Endodermal cell (in vitro differentiated cells): Measurements from ENCODE around the gene SREK1IP1. TPM values are rescaled to one million over a fixed set of nuclear protein-coding genes. Genes with fewer than 3 reads are reported as not detected.
A peak's percentile ranks its signal among the peaks of the same experiment; 100 is the strongest.

Experiments
- DNase-seq: peaks from one replicate; pipeline ENCODE4 v3.0.0-alpha.2; 2017
- H3K27ac ChIP-seq: 2 replicates; pipeline ENCODE4 v1.5.1; 2013; ENCODE audit warnings: mild to moderate bottlenecking, low read depth, low read length, moderate library complexity
- H3K27me3 ChIP-seq: 2 replicates; pipeline ENCODE4 v1.6.1; 2013; ENCODE audit warnings: mild to moderate bottlenecking, low read length, moderate library complexity; ENCODE audit not compliant: insufficient read depth, control insufficient read depth, poor library complexity, severe bottlenecking
- H3K36me3 ChIP-seq: 2 replicates; pipeline ENCODE4 v1.7.0; 2013; ENCODE audit warnings: mild to moderate bottlenecking, low read length, moderate library complexity; ENCODE audit not compliant: control insufficient read depth, insufficient read depth
- H3K4me1 ChIP-seq: one replicate; pipeline ENCODE4 v1.7.0; 2013; ENCODE audit warnings: low read length; ENCODE audit not compliant: control insufficient read depth, insufficient read depth
- H3K4me3 ChIP-seq: 2 replicates; pipeline ENCODE4 v1.5.1; 2013; ENCODE audit warnings: mild to moderate bottlenecking, low read length, moderate library complexity
- H3K9ac ChIP-seq: 2 replicates; pipeline ENCODE4 v1.6.1; 2013; ENCODE audit warnings: mild to moderate bottlenecking, low read length, moderate library complexity; ENCODE audit not compliant: poor library complexity, severe bottlenecking; ENCODE audit errors: extremely low read depth
- H3K9me3 ChIP-seq: 2 replicates; pipeline ENCODE4 v1.6.1; 2013; ENCODE audit warnings: mild to moderate bottlenecking, low read length, moderate library complexity; ENCODE audit not compliant: control insufficient read depth
- H3K27ac Mint-ChIP-seq: 2 replicates; pipeline ENCODE4 v1.8.0; 2020; ENCODE audit warnings: mixed read lengths
- H3K27me3 Mint-ChIP-seq: 2 replicates; pipeline ENCODE4 v1.8.0; 2021; ENCODE audit warnings: mild to moderate bottlenecking, mixed read lengths; ENCODE audit not compliant: insufficient read depth
- H3K36me3 Mint-ChIP-seq: 2 replicates; pipeline ENCODE4 v1.8.0; 2020; ENCODE audit warnings: low read depth, mixed read lengths
- H3K4me1 Mint-ChIP-seq: 2 replicates; pipeline ENCODE4 v1.8.0; 2020; ENCODE audit warnings: mixed read lengths
- H3K4me3 Mint-ChIP-seq: 2 replicates; pipeline ENCODE4 v1.8.0; 2020; ENCODE audit warnings: mild to moderate bottlenecking, moderate library complexity, mixed read lengths
- H3K9me3 Mint-ChIP-seq: 2 replicates; pipeline ENCODE4 v1.8.0; 2020; ENCODE audit warnings: mild to moderate bottlenecking, mixed read lengths
- WGBS, 2 experiments: methylation state at CpG; one replicate each; pipeline versions ENCODE4 v1.1.5 to v1.1.7; 2013; ENCODE audit warnings: missing lambda C conversion rate in 2 of 2, mixed read lengths in 1 of 2; ENCODE audit not compliant: insufficient coverage in 1 of 2, insufficient read length in 1 of 2; 5-methylcytosine and 5-hydroxymethylcytosine counted together
- total RNA-seq, 2 donors: library from RNA; stranded (reverse); fragmentation: NEBNext Ultra II Directional in 1 of 2; extraction: Animal tissue kit (Norgen Biotek cat#: 25700) in 1 of 2; gene quantifications; 2 replicates in 1 of 2; 3 replicates in 1 of 2; pipeline ENCODE4 v1.2.1, GENCODE V29; 2021
- TF ChIP-seq, protein P1 (sequence below): fragments of 200-600 bp; sonication (generic); conservative IDR thresholded peaks from 2 replicates; pipeline ENCODE4 v1.5.0; 2021; ENCODE audit warnings: antibody characterized with exemption, mild to moderate bottlenecking

Gene SREK1IP1
- total RNA-seq, 2 donors from 2014 or later = 51.6 to 55.1 TPM

DNA sequence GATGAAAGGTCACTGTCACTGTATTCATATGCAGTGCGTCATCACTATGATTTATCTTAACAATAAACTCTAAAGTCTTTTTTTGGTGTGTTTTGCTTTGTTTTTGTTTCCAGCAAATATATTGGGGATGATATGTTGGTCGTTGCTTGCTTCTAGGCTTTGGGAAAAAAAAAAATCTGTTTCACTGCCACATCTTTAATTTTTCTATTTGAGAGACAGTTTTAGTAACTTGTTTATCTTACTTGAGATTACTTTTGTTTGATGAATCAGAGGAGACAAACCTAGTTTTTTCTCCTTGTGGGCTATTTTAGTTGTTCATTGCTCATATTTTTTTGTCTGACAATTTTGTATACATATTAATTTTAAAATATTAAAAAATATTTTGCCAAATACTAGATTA, 19.7 kb upstream of the SREK1IP1 start:
- Histone ChIP-seq H3K4me3 (no peak overlapping the region), H3K36me3 (peaks cover 90% of the 10 kb centered on the region), H3K27ac (no peak overlapping the region), H3K9ac (no peak overlapping the region), H3K9me3 (no peaks in the 10 kb centered on the region), H3K27me3 (no peaks in the 10 kb centered on the region), H3K4me1 (no peaks in the 10 kb centered on the region)
- Mint-ChIP-seq H3K4me3 (no peak overlapping the region), H3K9me3 (no peaks in the 10 kb centered on the region), H3K27me3 (no peaks in the 10 kb centered on the region), H3K4me1 (peaks cover 7% of the 10 kb centered on the region), H3K27ac (no peak overlapping the region), H3K36me3 (peaks cover 31% of the 10 kb centered on the region)
- TF ChIP-seq, protein P1, sequence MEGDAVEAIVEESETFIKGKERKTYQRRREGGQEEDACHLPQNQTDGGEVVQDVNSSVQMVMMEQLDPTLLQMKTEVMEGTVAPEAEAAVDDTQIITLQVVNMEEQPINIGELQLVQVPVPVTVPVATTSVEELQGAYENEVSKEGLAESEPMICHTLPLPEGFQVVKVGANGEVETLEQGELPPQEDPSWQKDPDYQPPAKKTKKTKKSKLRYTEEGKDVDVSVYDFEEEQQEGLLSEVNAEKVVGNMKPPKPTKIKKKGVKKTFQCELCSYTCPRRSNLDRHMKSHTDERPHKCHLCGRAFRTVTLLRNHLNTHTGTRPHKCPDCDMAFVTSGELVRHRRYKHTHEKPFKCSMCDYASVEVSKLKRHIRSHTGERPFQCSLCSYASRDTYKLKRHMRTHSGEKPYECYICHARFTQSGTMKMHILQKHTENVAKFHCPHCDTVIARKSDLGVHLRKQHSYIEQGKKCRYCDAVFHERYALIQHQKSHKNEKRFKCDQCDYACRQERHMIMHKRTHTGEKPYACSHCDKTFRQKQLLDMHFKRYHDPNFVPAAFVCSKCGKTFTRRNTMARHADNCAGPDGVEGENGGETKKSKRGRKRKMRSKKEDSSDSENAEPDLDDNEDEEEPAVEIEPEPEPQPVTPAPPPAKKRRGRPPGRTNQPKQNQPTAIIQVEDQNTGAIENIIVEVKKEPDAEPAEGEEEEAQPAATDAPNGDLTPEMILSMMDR = no peak
- DNase-seq = no peak
- WGBS, 2 experiments = 100% methylated on average over 1 of the region's 2 CpGs; no CpG with 5 or more reads in 1 of the 2 experiments

DNA sequence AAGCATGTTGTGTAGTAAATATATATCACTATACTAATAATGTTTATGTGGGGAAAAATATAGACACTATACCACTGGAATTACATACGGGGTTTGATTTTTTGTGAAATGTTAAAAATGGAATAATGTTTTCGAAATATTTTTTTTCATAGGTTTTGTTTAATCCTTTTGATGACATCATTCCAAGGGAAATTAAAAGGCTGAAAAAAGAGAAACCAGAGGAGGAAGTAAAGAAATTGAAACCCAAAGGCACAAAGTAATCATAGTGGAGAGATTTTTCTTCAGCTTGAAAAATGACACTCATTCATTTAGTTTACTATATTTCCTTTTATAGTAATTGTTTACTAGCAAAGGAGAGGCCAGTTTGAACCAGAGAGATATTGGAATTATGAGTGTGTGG, 17.9 kb upstream of the SREK1IP1 start:
- peaks cover 90% of the 10 kb centered on the region for H3K36me3 ChIP-seq
- Mint-ChIP-seq H3K27me3 (no peaks in the 10 kb centered on the region), H3K36me3 (peaks cover 36% of the 10 kb centered on the region), H3K27ac (no peak overlapping the region), H3K4me3 (no peak overlapping the region), H3K9me3 (no peaks in the 10 kb centered on the region), H3K4me1 (peaks cover 7% of the 10 kb centered on the region)
- no peaks in the 10 kb centered on the region for H3K4me1 ChIP-seq
- H3K27ac ChIP-seq = no peak overlapping the region
- no peak overlapping the region for H3K9ac ChIP-seq
- H3K4me3 ChIP-seq = no peak overlapping the region
- no peaks in the 10 kb centered on the region for H3K27me3 ChIP-seq
- TF ChIP-seq, protein P1 = no peak
- H3K9me3 ChIP-seq = no peaks in the 10 kb centered on the region
- no peak for DNase-seq
- WGBS, 2 experiments = 93 to 100% methylated on average over 1 to 2 of the region's 2 CpGs

DNA sequence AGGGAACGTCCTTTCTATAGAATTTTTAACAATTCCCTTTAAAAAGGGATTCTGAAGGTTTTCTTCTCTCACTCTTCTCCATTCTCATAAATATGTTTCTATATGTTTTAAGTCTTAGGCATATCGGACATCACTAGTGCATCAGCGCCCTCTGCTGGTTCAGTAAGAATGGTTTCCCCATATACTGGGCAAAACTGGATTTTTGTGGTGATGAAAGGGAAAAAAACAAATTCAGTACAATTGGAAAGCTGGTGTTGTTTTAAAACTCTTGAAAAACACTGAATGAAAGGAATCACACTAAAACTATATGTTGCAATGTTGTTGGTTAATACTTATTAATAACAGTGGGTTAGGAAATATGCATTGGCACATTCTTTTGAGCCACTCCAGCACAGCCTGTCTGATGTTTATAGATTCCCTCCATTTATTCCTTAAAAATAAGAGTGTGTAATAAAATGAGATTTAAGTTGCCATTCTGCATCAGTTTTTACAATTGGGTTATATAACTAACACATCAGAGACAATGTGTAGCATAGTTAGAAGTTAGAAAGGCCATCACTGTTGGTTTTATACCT, 16.0 kb upstream of the SREK1IP1 start:
- Mint-ChIP-seq H3K27ac (no peak overlapping the region), H3K4me3 (no peak overlapping the region), H3K4me1 (peaks cover 7% of the 10 kb centered on the region), H3K36me3 (peaks cover 32% of the 10 kb centered on the region), H3K9me3 (no peaks in the 10 kb centered on the region), H3K27me3 (no peaks in the 10 kb centered on the region)
- H3K9me3 ChIP-seq = no peaks in the 10 kb centered on the region
- H3K27me3 ChIP-seq = no peaks in the 10 kb centered on the region
- 21% methylated on average over 3 of the region's 3 CpGs; no CpG with 5 or more reads in 1 of the 2 experiments for WGBS, 2 experiments
- DNase-seq = peak; percentile 82
- H3K36me3 ChIP-seq = peaks cover 84% of the 10 kb centered on the region
- no peaks in the 10 kb centered on the region for H3K4me1 ChIP-seq
- TF ChIP-seq, protein P1 = peak; percentile 97
- no peak overlapping the region for H3K27ac ChIP-seq
- H3K4me3 ChIP-seq = no peak overlapping the region
- no peak overlapping the region for H3K9ac ChIP-seq
